Naive B cell (primary cell): ENCODE data around the gene UBALD1. TPM values are rescaled to one million over a fixed set of nuclear protein-coding genes. Genes with fewer than 3 reads are reported as not detected.
A peak's percentile ranks its signal among the peaks of the same experiment; 100 is the strongest.

Experiments used
- ATAC-seq, 2 donors: fragments of 150-1000 bp; cut with Tn5 transposase; 2 replicates each; pipeline ENCODE4 v1.10.0; 2021; ENCODE audit warnings: low read depth in 2 of 2, mild to moderate bottlenecking in 2 of 2, moderate library complexity in 2 of 2
- DNase-seq: peaks from one replicate; pipeline ENCODE4 v3.0.0; 2022
- H3K27ac Mint-ChIP-seq, 6 donors: one replicate each; pipeline ENCODE4 v1.8.0; 2020 to 2022; ENCODE audit warnings: mild to moderate bottlenecking in 6 of 6, mixed read lengths in 6 of 6, moderate library complexity in 5 of 6, inconsistent platforms in 2 of 6
- H3K27me3 Mint-ChIP-seq, 3 donors: one replicate each; pipeline ENCODE4 v1.8.0; 2021 to 2022; ENCODE audit warnings: mixed read lengths in 3 of 3, mild to moderate bottlenecking in 1 of 3
- H3K36me3 Mint-ChIP-seq, 2 donors: one replicate each; pipeline ENCODE4 v1.8.0; 2020 to 2022; ENCODE audit warnings: mixed read lengths in 2 of 2, inconsistent platforms in 1 of 2, mild to moderate bottlenecking in 1 of 2
- H3K4me1 Mint-ChIP-seq, 3 donors: one replicate each; pipeline ENCODE4 v1.8.0; 2020 to 2022; ENCODE audit warnings: mixed read lengths in 3 of 3, inconsistent platforms in 1 of 3, mild to moderate bottlenecking in 1 of 3, moderate library complexity in 1 of 3
- H3K4me3 Mint-ChIP-seq, 8 donors: one replicate each; pipeline ENCODE4 v1.8.0; 2020 to 2022; ENCODE audit warnings: mild to moderate bottlenecking in 8 of 8, mixed read lengths in 8 of 8, moderate library complexity in 8 of 8, inconsistent platforms in 2 of 8
- H3K9me3 Mint-ChIP-seq, 7 donors: one replicate each; pipeline ENCODE4 v1.8.0; 2020 to 2022; ENCODE audit warnings: mixed read lengths in 7 of 7, mild to moderate bottlenecking in 5 of 7, inconsistent platforms in 2 of 7, moderate library complexity in 1 of 7
- polyA plus RNA-seq, 6 donors: library from polyadenylated mRNA; unstranded; fragments of 300-500 nt; fragmentation: Illumina TruSeq; gene quantifications; one replicate each; pipeline ENCODE4 v1.2.3, GENCODE V29; 2021; ENCODE audit warnings: low read depth in 6 of 6

The UBALD1 gene
- polyA plus RNA-seq, 6 donors from 2014 or later, result 2.6 to 7.5 (median 5.0) TPM

DNA sequence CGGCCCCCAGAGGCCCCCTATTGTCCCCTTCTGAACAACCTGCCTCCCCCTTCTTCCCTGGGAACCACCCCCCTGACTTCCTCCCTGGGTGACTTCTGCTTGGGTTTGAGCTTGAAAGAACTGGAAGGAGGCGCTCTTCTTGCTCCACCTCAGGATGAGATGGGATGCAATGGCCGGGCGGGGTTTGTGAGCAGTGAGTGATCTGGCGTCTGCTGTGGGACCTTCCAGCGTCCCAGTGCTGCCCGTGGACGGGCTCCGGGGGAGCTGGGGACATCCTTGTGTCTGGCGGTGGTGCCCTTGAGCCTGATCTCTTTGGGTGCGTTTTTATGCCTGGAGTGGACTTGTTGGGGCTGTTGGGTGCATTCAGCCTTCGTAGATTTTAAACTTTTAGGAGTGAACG is 21.5 kb upstream of the UBALD1 start:
- Mint-ChIP-seq H3K4me1 (peaks cover 14 to 29% (median 22%) of the 10 kb centered on the region in 3 donors), H3K27ac (peak overlapping the region in 1 of 6 donors; percentile 74), H3K4me3 (no peak overlapping the region), H3K36me3 (no peaks in the 10 kb centered on the region), H3K9me3 (peaks cover 0 to 2% (median 0%) of the 10 kb centered on the region in 7 donors), H3K27me3 (no peaks in the 10 kb centered on the region)
- ATAC-seq, result no peak
- no peak for DNase-seq

DNA sequence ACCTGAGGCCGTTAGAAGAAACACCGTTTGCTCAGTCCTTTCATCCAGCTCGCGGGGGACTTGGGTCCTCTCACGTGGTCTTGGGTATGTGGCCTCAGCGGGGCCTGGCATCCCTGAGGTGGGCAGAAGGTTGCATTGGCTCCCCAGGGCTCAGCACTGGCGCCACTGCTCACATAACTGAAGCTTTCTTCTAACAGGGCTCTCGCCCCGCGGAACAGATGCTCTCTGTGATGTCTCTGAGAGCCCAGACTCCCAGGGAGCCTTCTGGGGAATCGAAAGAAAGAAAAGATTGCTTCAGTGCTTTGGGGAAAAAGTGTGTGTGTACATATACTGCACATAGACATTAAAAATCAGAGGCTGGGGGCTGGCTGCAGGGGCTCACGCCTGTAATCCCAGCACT is 20.1 kb upstream of the UBALD1 start:
- ATAC-seq (no peak), DNase-seq (no peak)
- H3K4me3 Mint-ChIP-seq, result no peak overlapping the region
- H3K9me3 Mint-ChIP-seq, result peaks cover 0 to 5% (median 0%) of the 10 kb centered on the region in 7 donors
- H3K4me1 Mint-ChIP-seq, result peaks cover 5 to 19% (median 13%) of the 10 kb centered on the region in 3 donors
- no peak overlapping the region for H3K27ac Mint-ChIP-seq
- no peaks in the 10 kb centered on the region for H3K27me3 Mint-ChIP-seq
- H3K36me3 Mint-ChIP-seq, result no peaks in the 10 kb centered on the region

DNA sequence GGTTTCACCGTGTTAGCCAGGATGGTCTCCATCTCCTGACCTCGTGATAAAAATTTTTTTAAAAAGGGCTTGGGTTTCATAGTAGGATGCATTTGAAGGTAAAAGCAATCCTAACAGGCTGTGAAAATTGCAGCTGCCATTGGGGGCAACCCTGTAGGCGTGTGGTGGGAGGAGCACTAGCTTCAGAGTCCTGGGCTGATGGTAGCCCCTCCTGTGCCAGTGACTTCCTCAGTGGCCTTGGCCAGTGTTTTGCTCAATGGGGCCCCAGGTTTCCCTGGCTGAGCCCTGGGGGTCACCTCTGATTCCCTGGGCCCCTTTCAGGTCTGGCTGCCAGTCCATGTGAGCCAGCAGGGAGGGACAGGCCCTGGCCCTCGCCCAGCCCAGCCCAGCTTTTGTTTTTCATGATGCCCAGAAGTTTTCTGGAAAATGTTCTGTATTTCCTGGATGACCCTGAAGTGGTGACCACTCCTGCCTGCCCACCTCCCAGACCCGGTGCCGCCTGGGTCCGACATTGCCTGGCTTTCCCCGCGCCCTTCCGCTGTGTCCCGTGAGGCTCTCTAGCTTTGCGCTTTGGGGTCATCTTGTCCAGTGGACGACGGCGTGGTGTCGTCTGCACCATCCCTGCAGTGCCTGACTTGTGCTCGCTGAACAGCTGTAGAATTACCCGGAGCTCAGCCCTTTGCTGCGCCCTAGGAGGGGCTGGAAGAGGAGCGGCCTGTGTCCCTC is 19.4 kb upstream of the UBALD1 start:
- Mint-ChIP-seq H3K4me1 (peaks cover 3 to 12% (median 10%) of the 10 kb centered on the region in 3 donors), H3K36me3 (no peaks in the 10 kb centered on the region), H3K4me3 (no peak overlapping the region), H3K9me3 (peaks cover 0 to 5% (median 0%) of the 10 kb centered on the region in 7 donors), H3K27me3 (no peaks in the 10 kb centered on the region), H3K27ac (peak overlapping the region in 1 of 6 donors; percentile 82)
- DNase-seq (no peak), ATAC-seq (no peak)

DNA sequence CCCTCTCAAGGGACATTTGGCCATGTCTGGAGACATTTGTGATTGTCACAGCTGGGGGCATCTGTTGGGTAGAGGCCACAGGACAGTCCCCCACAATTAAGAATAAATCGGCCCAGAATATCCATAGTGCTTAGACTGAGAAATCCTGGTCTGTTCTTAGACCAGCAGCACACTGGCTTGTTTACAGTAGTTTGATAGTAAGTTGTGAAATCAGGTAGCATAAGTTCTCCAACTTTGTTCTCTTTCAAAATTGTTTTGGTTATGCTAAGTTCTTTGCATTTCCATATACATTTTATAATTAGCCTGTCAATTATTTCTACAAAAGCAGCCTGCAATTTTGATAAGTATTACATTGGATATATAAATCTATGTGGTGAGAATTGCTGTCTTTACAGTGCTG is 16.8 kb upstream of the UBALD1 start:
- Mint-ChIP-seq H3K4me3 (peak overlapping the region in 1 of 8 donors; percentile 3), H3K27me3 (no peaks in the 10 kb centered on the region), H3K36me3 (no peaks in the 10 kb centered on the region), H3K27ac (no peak overlapping the region), H3K9me3 (peaks cover 0 to 5% (median 0%) of the 10 kb centered on the region in 7 donors), H3K4me1 (peaks cover 6 to 20% (median 16%) of the 10 kb centered on the region in 3 donors)
- ATAC-seq, result no peak
- DNase-seq, result no peak

DNA sequence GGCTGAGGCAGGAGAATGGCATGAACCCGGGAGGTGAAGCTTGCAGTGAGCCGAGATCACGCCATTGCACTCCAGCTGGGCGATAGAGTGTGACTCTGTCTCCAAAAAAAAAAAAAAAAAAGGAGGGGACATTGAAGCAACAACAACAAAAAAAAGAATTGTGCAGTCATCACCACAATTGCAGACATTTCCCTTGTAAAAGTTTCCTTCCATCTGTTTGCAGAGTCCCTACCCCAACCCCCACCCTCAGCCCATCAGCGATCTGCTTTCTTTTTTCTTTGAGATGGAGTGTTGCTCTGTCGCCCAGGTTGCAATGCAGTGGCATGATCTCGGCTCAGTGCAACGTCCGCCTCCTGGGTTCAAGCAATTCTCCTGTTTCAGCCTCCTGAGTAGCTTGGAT is 13.6 kb upstream of the UBALD1 start:
- H3K4me1 Mint-ChIP-seq, result peaks cover 18 to 39% (median 29%) of the 10 kb centered on the region in 3 donors

DNA sequence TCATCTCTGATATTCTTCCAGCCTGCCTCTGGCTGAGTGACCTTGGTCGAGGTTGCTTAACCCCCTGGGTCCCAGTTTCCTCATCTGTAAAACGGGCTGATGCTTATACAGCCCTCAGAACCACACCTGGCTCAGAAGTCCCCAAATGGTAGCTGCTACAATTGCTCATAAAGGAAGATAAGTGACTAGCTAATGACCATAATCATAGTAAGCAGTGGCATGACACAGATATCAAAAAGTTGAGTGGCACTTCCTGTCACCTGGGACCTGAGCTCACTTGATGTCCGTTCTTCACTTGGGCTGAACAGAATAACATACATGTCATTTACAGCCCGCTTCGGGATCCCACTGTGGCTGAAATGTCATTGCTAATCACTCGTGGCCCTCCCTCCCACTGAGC is 11.7 kb upstream of the UBALD1 start:
- H3K9me3 Mint-ChIP-seq, result peaks cover 0 to 5% (median 0%) of the 10 kb centered on the region in 7 donors
- H3K4me3 Mint-ChIP-seq, result peak overlapping the region; percentile 76 to 99 (median 96)
- ATAC-seq (no peak), DNase-seq (no peak)
- peak overlapping the region; percentile 87 to 99 (median 98) for H3K27ac Mint-ChIP-seq
- H3K4me1 Mint-ChIP-seq, result peaks cover 18 to 39% (median 29%) of the 10 kb centered on the region in 3 donors
- no peaks in the 10 kb centered on the region for H3K27me3 Mint-ChIP-seq
- H3K36me3 Mint-ChIP-seq, result no peaks in the 10 kb centered on the region

More for the DNA sequence above, 13.6 kb upstream of the UBALD1 start:
- DNase-seq, result no peak
- ATAC-seq, result no peak
- Mint-ChIP-seq H3K27ac (no peak overlapping the region), H3K27me3 (no peaks in the 10 kb centered on the region), H3K4me3 (peak overlapping the region in 1 of 8 donors; percentile 9), H3K36me3 (no peaks in the 10 kb centered on the region), H3K9me3 (peaks cover 0 to 5% (median 0%) of the 10 kb centered on the region in 7 donors)

DNA sequence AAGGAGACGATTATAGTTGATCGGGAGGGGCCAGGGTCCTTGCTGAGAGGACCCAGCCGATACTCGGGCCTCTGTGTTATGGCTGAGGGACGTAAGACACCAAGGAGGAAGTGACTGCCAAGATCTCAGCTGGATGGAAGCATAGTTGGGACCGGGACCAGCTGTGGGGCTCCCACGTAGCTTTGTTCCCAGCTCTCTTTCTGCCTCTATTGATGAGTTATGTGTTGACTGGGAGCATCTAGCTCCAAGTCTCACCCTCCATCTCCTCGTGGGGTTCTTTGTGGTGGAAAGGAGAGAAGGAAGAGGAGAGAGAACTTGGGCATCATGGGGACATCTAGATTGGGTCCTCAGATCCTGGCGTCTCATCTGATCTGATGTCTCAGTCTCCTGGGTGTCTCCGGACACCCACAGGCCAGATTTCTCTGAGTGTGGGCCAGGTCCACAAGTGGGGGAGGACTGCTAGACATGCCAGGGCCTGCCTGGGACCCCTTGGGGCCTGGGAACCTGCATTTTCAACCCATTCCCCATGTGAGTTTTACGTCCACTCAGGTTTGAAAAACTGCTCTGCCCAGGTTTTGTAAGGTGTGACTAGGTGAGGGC is 11.0 kb upstream of the UBALD1 start:
- DNase-seq (no peak), ATAC-seq (no peak)
- Mint-ChIP-seq H3K9me3 (no peaks in the 10 kb centered on the region), H3K4me1 (peaks cover 18 to 39% (median 29%) of the 10 kb centered on the region in 3 donors), H3K36me3 (no peaks in the 10 kb centered on the region), H3K27ac (peak overlapping the region; percentile 95 to 100 (median 98)), H3K4me3 (peak overlapping the region; percentile 83 to 99 (median 96)), H3K27me3 (no peaks in the 10 kb centered on the region)

DNA sequence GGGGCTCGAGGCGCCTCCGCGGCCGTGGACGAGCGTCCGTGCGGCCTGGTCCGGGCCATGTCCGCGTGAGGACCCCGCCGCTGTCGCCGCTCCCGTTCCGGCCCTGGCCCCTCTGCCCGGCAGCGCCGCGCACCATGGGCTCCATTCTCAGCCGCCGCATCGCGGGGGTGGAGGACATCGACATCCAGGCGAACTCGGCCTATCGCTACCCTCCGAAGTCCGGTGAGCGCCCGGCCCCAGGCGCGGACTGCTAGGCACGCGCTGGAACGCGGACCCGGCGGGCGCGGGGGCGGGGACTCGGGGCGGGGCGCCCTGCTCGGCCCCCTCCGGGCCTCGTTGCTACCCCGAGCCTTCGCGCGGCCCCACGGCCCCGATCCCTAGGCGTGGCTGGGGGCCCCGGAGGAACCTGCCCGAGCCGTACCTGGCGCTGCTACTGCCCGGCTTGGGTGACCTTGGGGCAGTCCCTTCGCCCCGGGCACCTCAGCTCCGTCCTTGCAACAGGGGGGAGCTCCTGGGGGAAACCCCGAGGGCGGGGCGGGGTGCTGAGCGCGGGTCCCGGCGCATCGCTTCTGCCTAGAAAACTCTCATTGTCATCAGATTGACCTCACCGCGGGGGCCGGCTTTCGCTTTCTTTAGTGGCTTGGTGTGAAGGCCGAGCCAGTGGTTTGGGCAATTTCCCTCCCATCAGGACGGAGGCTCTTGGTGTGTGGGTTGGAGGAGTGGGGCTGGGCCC is 10.3 kb upstream of the UBALD1 start:
- Mint-ChIP-seq H3K4me1 (peaks cover 18 to 39% (median 29%) of the 10 kb centered on the region in 3 donors), H3K4me3 (peak overlapping the region; percentile 83 to 99 (median 96)), H3K27ac (peak overlapping the region; percentile 95 to 100 (median 98)), H3K9me3 (no peaks in the 10 kb centered on the region), H3K27me3 (no peaks in the 10 kb centered on the region), H3K36me3 (no peaks in the 10 kb centered on the region)
- ATAC-seq, result peak; percentile 65 to 66
- peak; percentile 78 for DNase-seq

DNA sequence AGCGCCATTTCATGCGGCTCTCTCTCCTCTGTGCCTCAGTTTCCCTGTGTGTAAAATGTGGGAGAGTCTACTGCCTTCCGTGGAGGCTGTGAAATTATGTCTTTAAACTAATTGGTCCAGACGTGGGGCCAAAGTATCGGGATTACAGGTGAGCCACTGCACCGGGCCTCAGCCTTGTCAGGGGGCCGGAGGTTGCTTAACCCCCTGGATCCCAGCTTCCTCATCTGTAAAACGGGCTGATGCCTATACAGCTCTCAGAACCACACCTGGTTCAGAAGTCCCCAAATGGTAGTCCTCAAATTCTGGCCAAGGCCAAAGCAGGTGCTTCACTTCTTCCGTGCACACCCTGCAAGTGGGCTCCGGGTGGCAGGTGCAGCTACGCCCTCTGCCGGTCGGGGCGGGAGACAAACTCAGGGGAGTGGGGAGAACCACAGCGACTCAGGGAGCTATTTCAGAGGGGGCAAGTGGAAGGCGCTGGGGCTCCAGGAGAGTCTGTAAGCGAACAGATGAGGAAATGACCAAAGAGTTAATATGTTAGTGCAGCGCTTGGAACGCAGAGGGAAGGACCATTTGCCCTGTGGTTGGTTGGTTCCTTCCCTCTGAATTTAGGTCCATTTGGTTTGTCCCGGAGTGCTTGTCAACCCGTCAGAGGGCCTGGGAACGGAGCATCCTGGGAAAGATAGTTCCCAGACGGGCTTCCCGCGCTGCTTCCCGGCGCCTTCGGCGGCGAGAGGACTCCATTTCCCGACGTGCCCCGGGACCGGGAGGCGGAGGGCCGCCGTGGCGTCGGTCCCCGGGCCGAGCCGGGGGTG is 9.5 kb upstream of the UBALD1 start, which contains the start of gene MGRN1:
Gene MGRN1, plus strand, starts transcription at position 812 of the 812 bp plus-strand sequence. CDS start 135 bp downstream, outside the sequence.
- H3K27me3 Mint-ChIP-seq, result no peaks in the 10 kb centered on the region
- ATAC-seq, result peak; percentile 78 to 79
- peak; percentile 91 for DNase-seq
- peaks cover 18 to 38% (median 29%) of the 10 kb centered on the region in 3 donors for H3K4me1 Mint-ChIP-seq
- no peaks in the 10 kb centered on the region for H3K9me3 Mint-ChIP-seq
- peak within 1 kb of the TSS; percentile 97 to 100 (median 99) for H3K27ac Mint-ChIP-seq
- H3K4me3 Mint-ChIP-seq, result peak within 1 kb of the TSS; percentile 83 to 99 (median 96)
- no peaks in the 10 kb centered on the region for H3K36me3 Mint-ChIP-seq

DNA sequence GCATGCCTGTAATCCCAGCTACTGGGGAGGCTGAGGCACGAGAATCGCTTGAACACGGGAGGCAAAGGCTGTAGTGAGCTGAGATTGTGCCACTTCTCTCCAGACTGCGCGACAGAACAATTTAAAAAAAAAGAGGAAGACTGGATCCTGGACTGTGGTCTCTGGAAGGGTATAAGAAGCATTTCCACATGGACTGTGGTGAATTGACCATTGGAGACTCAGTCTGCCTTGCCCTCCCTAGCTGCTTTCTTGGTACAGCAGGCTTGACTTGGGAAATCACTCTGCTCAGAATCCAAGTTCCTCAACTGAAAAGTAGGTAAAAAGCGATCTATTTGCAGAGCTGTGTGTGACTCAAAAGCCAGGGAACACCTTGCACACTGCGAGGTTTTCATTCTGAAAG is 8.9 kb upstream of the UBALD1 start:
- no peaks in the 10 kb centered on the region for H3K9me3 Mint-ChIP-seq
- H3K4me1 Mint-ChIP-seq, result peaks cover 18 to 34% (median 29%) of the 10 kb centered on the region in 3 donors
- H3K27ac Mint-ChIP-seq, result peak overlapping the region in 5 of 6 donors; percentile 51 to 100 (median 99)
- DNase-seq (no peak), ATAC-seq (no peak)
- no peaks in the 10 kb centered on the region for H3K36me3 Mint-ChIP-seq
- H3K4me3 Mint-ChIP-seq, result peak overlapping the region in 7 of 8 donors; percentile 9 to 97 (median 94)
- H3K27me3 Mint-ChIP-seq, result no peaks in the 10 kb centered on the region

DNA sequence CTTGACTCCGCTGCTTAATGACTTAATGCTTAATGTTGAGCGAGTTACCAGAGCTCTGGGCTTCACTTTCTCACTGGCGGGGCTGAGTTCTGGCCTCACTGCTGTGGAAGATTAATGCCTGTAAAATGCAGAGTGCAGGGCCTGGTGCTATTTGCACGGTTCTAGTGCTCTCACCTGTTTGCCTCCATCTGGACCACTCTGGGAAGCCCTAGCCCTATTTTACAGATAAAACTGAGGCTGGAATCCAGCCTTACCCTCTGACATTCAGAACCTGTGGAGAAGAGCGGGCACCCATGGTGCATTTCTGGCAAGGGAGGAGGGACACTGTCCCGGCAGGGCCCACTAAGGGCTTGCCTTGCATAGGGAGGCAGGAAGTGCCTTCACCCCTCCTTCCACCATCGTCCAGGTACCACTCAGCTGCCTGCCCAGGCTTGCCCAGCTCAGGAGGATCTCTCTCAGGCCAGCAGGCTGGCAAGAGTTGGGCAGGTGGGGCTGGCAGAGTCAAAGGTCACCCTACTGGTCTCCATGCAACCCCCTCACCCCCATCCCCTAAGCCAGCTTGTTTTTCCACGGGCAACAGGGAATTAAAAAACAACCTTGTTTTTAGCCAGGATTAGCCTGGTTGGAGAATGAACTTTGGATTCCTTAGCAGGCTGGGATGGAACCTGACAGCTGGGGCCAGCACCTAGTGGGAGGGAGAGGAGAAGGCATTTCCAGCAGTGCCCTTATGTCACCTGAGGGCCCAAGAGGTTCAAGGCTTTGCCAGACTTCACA is 4.1 kb upstream of the UBALD1 start:
- peak overlapping the region in 1 of 6 donors; percentile 7 for H3K27ac Mint-ChIP-seq

DNA sequence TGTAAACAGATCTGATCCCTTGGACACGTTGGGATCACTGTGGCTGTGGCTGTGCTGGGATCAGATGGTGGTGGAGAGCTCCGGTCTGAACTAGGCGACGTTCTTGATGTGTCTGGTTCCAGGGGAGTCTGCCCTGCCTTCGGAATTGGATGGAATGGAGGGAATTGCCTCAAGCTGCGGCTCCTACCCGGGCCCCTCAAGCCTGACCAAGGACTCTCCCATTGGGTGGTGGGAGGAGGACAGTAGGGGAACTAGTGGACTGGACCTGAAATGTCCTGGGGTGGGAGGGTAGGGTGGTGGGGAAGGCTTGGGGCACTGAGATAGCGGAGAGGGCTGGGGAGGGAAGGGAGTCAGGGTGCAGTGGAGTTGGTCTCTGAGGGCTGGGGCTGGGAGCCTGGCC is 3.2 kb upstream of the UBALD1 start:
- Mint-ChIP-seq H3K36me3 (no peaks in the 10 kb centered on the region), H3K4me1 (peaks cover 12 to 29% (median 26%) of the 10 kb centered on the region in 3 donors), H3K27me3 (no peaks in the 10 kb centered on the region), H3K4me3 (peak overlapping the region in 3 of 8 donors; percentile 32 to 54 (median 49)), H3K27ac (peak overlapping the region in 3 of 6 donors; percentile 49 to 98 (median 77)), H3K9me3 (no peaks in the 10 kb centered on the region)
- ATAC-seq (no peak), DNase-seq (no peak)

More for the DNA sequence above, 4.1 kb upstream of the UBALD1 start:
- no peak for DNase-seq
- Mint-ChIP-seq H3K9me3 (no peaks in the 10 kb centered on the region), H3K4me1 (peaks cover 12 to 26% (median 26%) of the 10 kb centered on the region in 3 donors), H3K4me3 (peak overlapping the region in 2 of 8 donors; percentile 29 to 54), H3K36me3 (no peaks in the 10 kb centered on the region), H3K27me3 (no peaks in the 10 kb centered on the region)
- no peak for ATAC-seq
